ENCODE results near the gene HS2ST1.
"Not testable (repeated sequence)": the region's sequence is repeated elsewhere in the genome, so short reads cannot be mapped to it uniquely, and the experiment has no call there.

The HS2ST1 gene

DNA sequence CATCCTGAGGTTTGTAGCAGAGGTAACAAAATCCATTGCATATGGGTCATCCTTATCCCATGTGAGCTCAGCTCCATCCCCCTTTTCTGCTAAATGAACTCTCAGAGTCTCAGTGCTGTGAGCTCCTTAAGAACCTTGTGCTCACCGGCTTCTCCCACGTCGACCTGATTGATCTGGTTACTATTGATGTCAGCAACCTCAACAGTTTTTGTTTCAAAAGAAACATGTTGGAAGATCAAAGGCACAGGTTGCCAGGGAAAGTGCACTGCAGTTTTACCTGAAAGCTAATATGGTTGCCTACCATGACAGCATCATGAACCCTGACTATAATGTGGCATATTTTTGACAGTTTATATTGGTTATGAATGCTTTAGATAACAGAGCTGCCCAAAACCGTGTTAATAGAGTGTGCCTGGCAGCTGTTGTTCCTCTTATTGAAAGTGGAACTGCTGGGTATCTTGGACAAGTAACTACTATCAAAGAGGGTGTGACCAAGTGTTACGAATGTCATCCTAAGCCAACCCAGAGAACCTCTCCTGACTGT lies 131.4 kb downstream of the HS2ST1 start:
- intact Hi-C loops (cut with DNase I), result no loop called here
- DNase-seq, result no peak

- intact Hi-C loops (cut with DNase I), result no loop called here
- no peak for DNase-seq
These were observed 132.5 kb downstream of the HS2ST1 start for GRCh38 chr1:87046951-87047350.

- intact Hi-C loops (cut with DNase I), result no loop called here
- DNase-seq, result no peak
These were observed 133.8 kb downstream of the HS2ST1 start for GRCh38 chr1:87048237-87048636.

DNA sequence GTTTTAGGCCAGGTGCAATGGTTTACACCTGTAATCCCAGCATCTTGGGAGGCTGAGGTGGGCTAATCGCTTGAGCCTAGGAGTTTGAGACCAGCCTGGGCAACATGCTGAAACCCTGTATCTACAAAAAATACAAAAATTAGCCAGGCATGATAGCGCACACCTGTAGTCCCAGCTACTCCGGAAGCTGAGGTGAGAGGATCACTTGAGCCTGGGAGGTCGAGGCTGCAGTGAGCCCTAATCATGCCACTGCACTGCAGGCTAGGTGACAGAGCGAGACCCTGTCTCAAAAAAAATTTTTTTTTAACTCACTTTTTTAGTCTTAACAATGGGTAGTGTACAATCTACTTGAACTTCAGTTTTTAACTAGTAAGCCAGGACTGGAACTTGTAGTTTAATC lies 137.5 kb downstream of the HS2ST1 start:
- intact Hi-C loops (cut with DNase I), result no loop called here
- no peak for DNase-seq

GRCh38 chr1:87052400-87052799 lies 138.0 kb downstream of the HS2ST1 start:
- intact Hi-C loops (cut with DNase I), result no loop called here

DNA sequence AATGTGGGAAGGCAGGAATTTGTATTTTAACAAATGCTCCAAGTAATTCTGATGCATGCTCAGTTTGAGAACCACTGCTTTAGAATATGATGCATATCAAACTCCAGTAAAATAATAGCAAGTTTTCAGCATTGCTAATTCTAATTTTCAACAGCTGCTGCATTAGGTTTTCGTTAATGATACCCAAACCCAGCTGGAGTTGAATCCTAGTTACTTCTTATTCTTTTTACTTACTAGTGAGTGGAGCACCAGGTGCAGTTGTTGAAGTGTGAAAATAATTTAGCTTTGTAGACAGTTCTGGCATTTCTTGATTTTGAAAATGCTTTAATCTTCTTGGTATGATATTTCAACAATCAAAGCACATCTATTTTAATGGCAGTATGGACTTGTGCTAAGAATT lies 138.5 kb downstream of the HS2ST1 start:
- DNase-seq, result no peak
- intact Hi-C loops (cut with DNase I), result no loop called here

More at GRCh38 chr1:87052400-87052799, 138.0 kb downstream of the HS2ST1 start:
- no peak for DNase-seq

DNA sequence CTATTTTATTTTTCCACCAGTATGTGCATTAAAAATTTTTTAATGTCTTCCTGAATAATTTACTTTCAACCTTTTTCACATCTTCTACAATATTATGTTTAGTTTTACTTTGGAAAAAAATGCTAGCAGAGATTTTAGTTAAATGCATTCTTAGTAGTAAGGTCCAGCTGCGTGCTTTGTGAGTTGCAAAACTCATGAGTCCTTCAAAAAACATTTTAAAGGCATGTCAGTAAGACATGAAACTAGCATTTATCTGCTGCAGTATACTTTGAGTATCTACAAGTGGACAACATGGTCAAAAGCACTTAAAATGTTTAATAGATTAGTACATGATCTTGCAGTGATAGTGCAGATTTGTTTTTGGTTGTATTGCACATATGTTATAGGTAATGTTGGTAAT lies 139.0 kb downstream of the HS2ST1 start:
- DNase-seq, result no peak
- intact Hi-C loops (cut with DNase I), result no loop called here

DNA sequence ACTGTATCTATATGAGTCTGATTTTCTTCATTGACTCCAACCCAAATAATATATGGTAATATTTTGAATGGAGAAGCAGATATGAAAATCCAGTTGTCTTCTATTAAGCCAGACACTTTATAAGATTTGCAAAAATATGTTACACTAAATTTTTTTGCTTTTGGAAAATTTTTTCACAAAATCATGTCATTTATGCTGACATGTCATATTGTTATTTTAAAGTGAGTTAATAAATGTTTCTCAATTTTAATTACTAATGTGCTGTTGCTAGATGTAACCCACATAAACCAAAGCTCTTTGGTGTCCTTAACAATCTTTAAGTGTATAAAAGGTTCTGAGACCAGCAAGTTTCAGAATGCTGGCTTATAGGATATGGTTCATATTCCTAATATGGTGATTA lies 142.5 kb downstream of the HS2ST1 start:
- DNase-seq, result no peak
- intact Hi-C loops (cut with DNase I), result no loop called here

DNA sequence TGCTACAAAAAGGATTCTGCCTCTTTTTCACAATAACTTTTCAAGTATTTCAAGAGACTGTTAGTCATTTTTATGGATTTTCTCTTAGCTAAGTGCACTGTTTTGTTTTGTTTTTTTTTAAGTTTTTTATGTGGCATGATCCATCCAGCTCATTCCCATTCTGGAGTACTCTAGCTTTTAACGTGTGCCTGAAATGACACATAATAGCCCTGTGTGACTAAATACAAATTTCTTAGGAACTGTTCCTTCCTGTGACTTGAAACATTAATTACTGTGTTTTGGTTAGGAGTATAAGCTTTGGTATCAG lies 143.9 kb downstream of the HS2ST1 start:
- DNase-seq, result no peak
- intact Hi-C loops (cut with DNase I), result no loop called here

GRCh38 chr1:87061742-87062156 lies 147.3 kb downstream of the HS2ST1 start:
- no peak for DNase-seq
- intact Hi-C loops (cut with DNase I), result no loop called here

- intact Hi-C loops (cut with DNase I), result no loop called here
- DNase-seq, result no peak
These were observed 148.3 kb downstream of the HS2ST1 start for GRCh38 chr1:87062687-87063086.

- no peak for DNase-seq
- intact Hi-C loops (cut with DNase I), result no loop called here
These were observed 149.9 kb downstream of the HS2ST1 start for GRCh38 chr1:87064309-87064708.

- intact Hi-C loops (cut with DNase I), result no loop called here
- DNase-seq, result no peak
These were observed 150.6 kb downstream of the HS2ST1 start for GRCh38 chr1:87064986-87065385.

DNA sequence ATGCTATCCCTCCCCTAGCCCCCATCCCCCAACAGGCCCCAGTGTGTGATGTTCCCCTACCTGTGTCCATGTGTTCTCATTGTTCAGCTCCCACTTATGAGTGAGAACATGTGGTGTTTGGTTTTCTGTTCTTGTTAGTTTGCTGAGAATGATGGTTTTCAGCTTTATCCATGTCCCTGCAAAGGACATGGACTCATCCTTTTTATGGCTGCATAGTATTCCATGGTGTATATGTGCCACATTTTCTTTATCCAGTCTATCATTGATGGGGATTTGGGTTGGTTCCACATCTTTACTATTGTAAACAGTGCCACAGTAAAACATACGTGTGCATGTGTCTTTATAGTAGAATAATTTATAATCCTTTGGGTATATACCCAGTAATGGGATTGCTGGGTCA lies 152.3 kb downstream of the HS2ST1 start:
- DNase-seq; intact Hi-C loops (cut with DNase I): not testable (repeated sequence)

- no peak for DNase-seq
- intact Hi-C loops (cut with DNase I), result no loop called here
These were observed 158.0 kb downstream of the HS2ST1 start for GRCh38 chr1:87072411-87072810.

GRCh38 chr1:87072904-87073303 lies 158.5 kb downstream of the HS2ST1 start:
- DNase-seq, result no peak
- intact Hi-C loops (cut with DNase I), result no loop called here

- intact Hi-C loops (cut with DNase I), result no loop called here
- no peak for DNase-seq
These were observed 159.8 kb downstream of the HS2ST1 start for GRCh38 chr1:87074001-87074795.

- intact Hi-C loops (cut with DNase I), result no loop called here
These were observed 163.7 kb downstream of the HS2ST1 start for GRCh38 chr1:87077959-87078639.

DNA sequence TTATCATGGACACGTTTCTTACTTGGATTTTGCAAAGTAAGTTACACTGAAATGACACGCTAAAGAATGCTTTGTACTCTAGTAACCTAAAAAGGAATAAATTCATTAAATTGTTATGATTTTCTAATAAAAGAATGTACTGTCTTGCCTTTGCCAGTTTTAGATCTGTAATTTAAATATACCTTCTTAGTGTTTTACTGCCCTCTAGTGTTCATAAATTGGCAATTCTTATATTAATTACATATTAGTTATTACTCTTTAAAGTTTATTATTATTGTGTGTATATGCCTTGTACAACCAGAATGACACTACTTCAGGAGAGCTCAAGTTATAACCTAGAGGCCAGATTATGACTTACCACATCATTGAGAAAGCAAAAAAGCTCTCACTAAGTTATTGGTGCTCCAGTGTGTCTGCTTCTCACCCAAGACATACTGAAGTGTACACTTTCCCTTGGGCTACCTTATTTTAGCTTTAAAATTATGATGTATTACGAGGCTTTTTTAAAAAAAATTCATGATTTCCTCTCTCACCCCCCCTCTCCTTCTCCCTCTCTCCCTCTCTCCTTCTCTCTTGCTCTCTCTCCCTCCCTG lies 169.9 kb downstream of the HS2ST1 start:
- DNase-seq, result no peak

More at GRCh38 chr1:87077959-87078639, 163.7 kb downstream of the HS2ST1 start:
- no peak for DNase-seq

DNA sequence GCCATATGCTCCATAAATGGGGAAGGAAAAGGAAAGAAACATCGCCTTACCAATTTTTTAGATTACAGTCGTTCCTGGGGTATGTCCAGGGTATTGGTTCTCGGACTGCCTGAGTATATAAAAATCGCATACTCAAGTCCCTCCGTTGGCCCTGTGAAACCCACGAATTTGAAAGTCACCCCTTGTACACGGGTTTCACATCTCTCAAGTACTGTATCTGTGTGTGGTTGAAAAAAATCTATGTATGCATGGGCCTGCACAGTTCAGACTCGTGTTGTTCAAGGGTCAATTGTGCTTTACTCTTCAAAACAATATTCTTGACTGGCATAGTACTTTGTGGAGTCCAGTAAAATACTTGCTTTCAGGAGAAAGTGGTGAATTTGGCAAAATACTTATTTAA lies 171.7 kb downstream of the HS2ST1 start:
- DNase-seq, result no peak
- intact Hi-C loops (cut with DNase I), result no loop called here

More for the DNA sequence above, 169.9 kb downstream of the HS2ST1 start:
- intact Hi-C loops (cut with DNase I), result loop anchor here (5.0 kb wide), 1 partner anchor 252 kb away; no protein-coding TSS in a partner anchor

Measured in head of caudate nucleus (tissue), 42 donors.